Measurements from ENCODE around the gene ICOSLG. TPM values are rescaled to one million over a fixed set of nuclear protein-coding genes. Genes with fewer than 3 reads are reported as not detected.

ICOSLG gene
- total and polyA plus RNA-seq, 2 of the 4 experiments (the other 2 are of a cell fraction): under 0.01 to 0.09 TPM

Small RNA genes within 50 kb of the gene (microRNA-seq; reads per million reads assigned to microRNA genes)
- gene AP001059.3 (ENCODE audit: insufficient read depth, insufficient read length): not detected

Small RNA genes within 50 kb of the gene (small RNA-seq; reads per million reads assigned to genes)
- gene AP001059.3: 0 reads per million in 5 experiments

Other genes with a start within 250 kb of the ICOSLG start
- gene TRAPPC10, start 228.6 kb downstream of the ICOSLG start, total RNA-seq (2012; rRNA removed): 18.1 and 18.3 TPM in 2 replicates
- 17.8 and 18.3 TPM in 2 replicates for gene TRAPPC10, start 228.6 kb downstream of the ICOSLG start, polyA plus RNA-seq (2012; rRNA removed)
- gene PWP2, start 133.5 kb downstream of the ICOSLG start, total RNA-seq (2012; rRNA removed): 7.0 and 7.8 TPM in 2 replicates
- 2.3 and 2.4 TPM in 2 replicates for gene PWP2, start 133.5 kb downstream of the ICOSLG start, polyA plus RNA-seq (2012; rRNA removed)
- 18.1 and 21.9 TPM in 2 replicates for gene GATD3, start 107.3 kb downstream of the ICOSLG start, total RNA-seq (2012; rRNA removed)
- 14.3 and 17.1 TPM in 2 replicates for gene GATD3, start 107.3 kb downstream of the ICOSLG start, polyA plus RNA-seq (2012; rRNA removed)
- gene DNMT3L, start 21.0 kb upstream of the ICOSLG start, total RNA-seq (2012; rRNA removed): not detected in 2 replicates
- gene DNMT3L, start 21.0 kb upstream of the ICOSLG start, polyA plus RNA-seq (2012; rRNA removed): not detected in 2 replicates
- gene AIRE, start 44.9 kb upstream of the ICOSLG start, total RNA-seq (2012; rRNA removed): not detected in 2 replicates
- 0.03 and 0.05 TPM in 2 replicates for gene AIRE, start 44.9 kb upstream of the ICOSLG start, polyA plus RNA-seq (2012; rRNA removed)
- gene PFKL, start 59.1 kb upstream of the ICOSLG start, total RNA-seq (2012; rRNA removed): 100 and 103 TPM in 2 replicates
- 126 and 131 TPM in 2 replicates for gene PFKL, start 59.1 kb upstream of the ICOSLG start, polyA plus RNA-seq (2012; rRNA removed)
- 3.3 and 3.8 TPM in 2 replicates for gene CFAP410, start 98.4 kb upstream of the ICOSLG start, total RNA-seq (2012; rRNA removed)
- 10.3 and 12.4 TPM in 2 replicates for gene CFAP410, start 98.4 kb upstream of the ICOSLG start, polyA plus RNA-seq (2012; rRNA removed)
- gene TRPM2, start 112.7 kb upstream of the ICOSLG start, total RNA-seq (2012; rRNA removed): not detected in 2 replicates
- gene TRPM2, start 112.7 kb upstream of the ICOSLG start, polyA plus RNA-seq (2012; rRNA removed): not detected in 2 replicates
- under 0.01 TPM in 2 replicates for gene LRRC3, start 214.6 kb upstream of the ICOSLG start, total RNA-seq (2012; rRNA removed)
- gene LRRC3, start 214.6 kb upstream of the ICOSLG start, polyA plus RNA-seq (2012; rRNA removed): 0.38 and 0.53 TPM in 2 replicates

All from IMR-90 (cell line).